Stromal cell of bone marrow (primary cell): ENCODE data around the gene MFNG.

ENCODE experiments used
- DNase-seq: peaks from one replicate; pipeline ENCODE4 v3.0.0-alpha.2; 2012; ENCODE audit warnings: low read depth

MFNG gene

DNA sequence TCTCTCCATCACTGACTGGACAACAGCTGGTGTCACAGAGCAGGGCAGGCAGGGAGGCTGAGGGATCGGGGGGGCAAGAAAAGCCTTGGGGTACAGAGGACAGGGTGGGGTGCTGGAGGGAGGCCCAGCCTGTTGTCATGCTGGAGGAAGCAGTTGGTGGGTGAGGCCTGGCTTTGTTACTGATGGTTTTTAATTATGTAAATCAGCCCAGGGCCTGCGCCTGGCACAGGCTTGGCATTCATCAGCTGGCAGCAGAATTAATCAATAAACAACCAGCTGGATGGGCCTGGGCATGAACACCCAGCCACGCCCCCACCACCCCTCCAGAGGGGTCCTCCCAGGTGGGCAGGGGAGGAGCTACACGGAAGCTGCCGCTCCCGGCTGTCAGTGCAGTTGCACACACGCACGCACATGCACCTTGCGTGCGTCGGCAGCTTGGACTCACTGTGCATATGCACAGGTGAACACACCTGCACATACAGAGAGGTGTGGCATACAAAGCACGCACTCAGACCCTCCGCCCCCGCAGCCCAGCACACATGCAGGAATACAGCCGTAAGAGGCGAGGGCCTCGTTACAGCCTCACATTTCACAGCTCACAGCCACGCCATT is 37.6 kb downstream of the MFNG start:
- DNase-seq = no peak

DNA sequence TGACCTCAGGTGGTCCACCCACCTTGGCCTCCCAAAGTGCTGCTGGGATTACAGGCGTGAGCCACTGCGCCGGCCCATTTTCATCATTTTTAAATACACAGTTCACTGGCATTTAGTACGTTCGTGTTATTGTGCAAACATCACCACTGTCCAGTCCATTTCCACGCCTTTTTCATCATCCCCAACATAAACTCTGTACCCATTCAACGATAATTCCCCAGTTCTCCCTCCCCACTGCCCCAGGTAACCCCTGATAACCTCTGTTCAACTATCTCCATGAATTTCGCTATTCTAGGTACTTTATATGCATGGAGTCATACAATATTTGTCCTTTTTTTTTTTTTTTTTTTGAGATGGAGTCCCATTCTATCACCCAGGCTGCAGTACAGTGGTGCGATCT is 40.7 kb downstream of the MFNG start:
- DNase-seq = no peak

DNA sequence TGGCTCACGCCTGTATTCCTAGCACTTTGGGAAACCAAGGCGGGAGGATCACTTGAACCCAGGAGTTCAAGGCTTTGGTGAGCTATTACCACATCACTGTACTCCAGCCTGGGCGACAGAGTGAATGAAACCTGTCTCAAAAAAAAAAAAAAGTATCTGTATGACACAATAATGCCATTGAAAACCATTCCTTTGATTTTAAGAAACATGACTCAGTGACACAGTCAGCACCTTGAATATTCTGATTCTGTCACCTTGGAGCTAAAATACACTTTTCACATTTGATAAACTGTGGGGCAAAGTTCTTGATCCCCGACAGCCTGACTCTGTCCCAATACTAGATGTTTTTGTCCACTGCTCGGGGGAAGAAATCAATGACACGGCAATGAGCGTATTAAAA is 42.2 kb downstream of the MFNG start:
- DNase-seq = no peak

DNA sequence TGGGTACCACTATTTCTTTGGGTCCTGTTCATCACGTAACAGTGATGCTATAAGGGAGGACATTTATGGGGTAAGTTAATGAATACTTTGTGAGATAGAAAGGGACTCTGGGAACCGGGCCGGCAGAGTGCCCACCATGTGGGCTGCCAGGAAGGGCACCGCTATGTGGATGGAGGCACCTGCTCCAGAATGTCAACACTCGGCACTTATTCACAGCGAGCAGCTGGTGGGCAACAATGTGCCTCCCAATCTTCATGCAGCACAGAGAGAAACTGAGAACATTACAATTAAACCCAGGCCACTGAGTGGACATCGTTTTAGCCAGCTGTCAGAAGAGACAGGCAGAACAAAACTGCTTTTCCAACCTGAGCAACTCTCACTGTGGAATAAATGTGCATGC is 43.1 kb downstream of the MFNG start:
- no peak for DNase-seq

DNA sequence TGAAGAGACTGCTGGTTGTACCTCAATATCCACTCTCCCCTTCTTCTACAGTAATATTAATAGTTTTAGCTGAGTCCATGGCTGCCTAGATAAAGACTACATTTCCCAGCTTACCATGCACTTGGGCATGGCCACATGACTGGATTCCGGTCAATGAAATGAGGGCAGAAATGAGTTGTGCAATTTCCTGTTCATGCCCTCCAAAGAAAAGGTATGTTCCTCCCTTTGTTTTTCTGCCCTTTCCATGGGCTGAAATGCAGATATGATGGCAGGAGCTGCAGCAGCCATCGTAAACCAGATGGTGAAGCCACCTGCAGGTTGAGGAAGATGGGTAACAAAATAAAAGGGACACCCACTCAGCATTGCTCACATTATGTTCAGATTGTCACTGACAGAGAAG is 43.6 kb downstream of the MFNG start:
- DNase-seq = no peak

DNA sequence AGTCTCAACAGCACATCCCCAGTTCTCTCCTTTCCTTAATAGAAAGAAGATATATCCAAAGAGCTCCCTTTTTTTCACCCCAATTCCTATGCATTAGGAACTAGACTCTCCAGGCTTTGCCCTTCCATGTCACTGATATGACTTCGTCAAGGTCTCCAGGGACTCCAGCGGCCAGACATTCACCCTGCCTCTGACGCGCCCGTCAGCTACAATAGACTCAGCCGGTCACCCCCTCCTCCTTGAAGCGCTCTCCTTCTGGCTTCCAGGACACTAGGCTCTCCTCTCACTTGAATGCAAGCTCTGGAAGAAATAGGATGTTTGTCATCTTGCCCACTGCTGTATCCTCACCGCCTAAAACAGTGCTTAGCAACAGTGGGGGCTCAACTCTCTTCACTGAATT is 44.0 kb downstream of the MFNG start:
- no peak for DNase-seq

DNA sequence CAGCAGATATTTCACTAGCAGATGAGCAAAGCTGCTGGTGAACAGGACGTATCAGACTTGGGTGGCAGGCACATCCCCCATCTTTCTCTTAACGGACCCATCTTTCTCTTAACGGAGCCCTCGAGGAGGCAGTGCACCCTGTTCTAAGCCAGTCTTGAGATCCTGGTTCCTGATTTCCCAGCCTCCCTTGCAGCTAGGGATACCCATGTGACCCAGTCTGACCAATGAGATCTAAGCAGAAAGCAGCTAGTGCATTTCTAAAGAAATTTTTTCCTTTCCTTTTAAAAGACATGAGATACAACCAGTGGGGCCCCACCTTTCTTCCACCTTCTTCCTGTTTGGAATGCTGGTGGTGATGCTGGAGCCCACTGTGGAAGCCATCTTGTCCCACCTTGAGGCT is 45.3 kb downstream of the MFNG start:
- no peak for DNase-seq

DNA sequence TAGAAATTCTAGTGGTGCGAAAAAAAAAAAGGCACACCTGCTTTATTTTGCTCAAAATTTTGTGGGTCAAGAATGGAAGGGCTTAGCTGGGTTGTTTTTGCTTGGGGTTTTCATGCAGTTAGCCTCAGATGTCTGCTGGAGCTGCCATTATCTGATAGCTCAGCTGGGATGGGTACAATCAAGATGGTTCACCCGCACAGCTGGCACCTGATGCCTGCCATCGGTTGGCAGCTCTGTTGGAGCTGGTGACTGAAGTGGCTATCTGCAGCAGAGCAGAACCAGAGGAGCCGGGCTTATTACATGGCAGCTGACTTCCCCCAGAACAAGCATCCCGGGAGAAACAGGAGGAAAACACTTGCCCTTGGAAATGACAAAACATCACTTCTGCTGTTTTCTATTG is 46.8 kb downstream of the MFNG start:
- no peak for DNase-seq

DNA sequence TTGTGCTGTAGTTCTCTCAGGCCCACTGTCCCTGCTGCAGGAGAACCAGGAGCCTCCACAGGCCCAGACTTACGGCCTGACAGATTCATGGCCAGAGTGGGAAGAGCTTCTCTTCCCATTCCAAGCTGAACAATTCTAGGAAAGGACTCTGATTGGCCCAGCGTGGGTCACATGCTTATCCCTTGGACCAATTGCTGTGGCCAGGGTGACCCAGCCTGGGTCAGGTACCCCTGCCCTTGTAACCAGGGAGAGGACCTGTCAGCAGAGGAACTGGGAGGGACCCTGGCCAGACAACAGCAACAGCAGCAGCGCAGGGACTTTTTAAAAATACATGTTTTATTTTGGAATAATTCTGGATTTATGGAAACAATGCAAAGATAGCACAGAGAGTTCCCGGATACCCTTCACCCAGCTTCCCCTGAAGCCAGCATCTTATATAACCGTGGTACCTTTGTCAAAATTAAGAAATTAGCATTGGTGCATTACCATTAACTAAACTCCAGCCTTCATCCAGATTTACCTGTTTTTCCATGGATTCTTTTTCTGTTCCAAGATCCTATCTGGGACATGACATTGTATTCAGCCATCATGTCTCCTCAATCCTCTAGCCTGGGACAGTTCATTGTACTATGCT is 50.1 kb downstream of the MFNG start:
- no peak for DNase-seq

DNA sequence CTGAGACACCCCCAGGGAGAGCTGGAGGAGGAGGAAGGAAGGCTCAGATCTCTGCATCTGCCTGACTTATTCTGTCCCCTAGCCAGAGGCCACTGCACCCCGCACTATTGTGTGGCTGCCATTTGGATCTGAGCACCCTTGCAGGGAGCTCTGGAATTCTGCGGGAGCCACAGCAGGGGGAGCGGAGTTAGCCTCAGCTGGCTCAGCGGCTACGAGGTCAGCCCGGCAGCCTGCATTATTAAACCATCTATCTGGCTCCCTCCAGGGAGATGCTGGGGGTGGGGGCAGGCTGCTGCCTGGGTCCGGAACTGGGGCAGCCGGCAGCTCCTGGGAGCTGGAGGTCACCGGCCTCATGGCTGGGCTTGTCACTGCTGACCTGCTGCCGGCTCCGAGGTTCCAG is 52.4 kb downstream of the MFNG start:
- no peak for DNase-seq

DNA sequence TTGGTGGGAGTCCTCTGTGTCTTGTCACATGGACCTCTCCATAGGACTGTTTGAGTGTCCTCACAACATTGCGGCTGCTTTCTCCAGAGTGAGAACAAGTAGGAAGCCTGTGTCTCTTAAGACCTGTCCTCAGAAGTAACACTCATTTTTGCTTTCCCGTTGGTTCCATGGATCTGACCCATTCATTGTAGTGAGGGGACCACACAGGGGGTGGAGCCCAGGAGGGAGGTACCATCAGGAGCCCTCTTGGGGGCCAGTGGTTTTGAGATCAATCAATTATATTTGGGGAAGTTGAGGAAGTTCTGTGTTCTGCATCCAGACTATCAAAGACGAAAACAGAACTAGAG is 53.5 kb downstream of the MFNG start:
- DNase-seq = no peak

DNA sequence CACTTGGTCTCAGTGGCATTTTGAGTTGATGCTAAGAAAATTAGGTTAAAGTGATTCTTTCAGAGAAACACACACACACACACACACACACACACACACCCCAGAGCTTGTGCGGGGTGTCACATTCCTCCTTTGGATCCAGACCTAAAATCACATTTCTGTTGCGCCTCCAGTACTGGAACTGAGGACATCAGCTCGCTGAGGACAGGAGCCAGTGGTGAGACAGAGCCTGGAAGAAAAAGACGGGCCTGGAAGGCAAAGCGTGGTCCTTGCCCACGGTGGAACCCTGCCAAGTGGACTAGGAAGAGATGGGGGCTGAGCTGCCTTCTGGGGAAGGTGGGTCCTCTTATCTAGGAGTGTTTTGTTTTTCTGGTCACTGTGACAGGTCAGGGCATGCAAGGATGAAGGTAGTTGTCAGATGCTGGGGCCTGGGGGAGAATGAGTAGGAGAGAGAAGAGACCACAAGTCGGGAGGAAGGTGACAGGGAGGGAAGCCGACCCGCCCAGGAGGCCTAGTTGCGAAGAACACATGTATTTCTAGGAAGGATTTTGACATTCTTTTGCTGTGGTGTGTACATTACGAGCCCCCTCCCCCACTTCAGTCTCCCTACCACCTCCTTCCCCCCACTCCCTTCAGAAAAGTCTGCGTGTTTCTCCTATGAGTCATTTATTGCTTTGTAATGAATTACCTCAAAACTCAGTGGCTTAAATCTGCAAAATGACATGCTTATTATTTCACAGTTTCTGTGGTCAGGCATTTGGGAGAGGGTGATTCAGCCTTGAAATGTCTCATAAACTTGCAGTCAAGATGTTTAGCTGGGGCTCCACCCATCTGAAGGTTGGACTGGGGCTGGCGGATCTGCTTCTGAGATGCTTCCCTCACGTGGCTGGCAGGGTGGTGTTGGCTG is 54.1 kb downstream of the MFNG start:
- DNase-seq = peak; percentile 88

DNA sequence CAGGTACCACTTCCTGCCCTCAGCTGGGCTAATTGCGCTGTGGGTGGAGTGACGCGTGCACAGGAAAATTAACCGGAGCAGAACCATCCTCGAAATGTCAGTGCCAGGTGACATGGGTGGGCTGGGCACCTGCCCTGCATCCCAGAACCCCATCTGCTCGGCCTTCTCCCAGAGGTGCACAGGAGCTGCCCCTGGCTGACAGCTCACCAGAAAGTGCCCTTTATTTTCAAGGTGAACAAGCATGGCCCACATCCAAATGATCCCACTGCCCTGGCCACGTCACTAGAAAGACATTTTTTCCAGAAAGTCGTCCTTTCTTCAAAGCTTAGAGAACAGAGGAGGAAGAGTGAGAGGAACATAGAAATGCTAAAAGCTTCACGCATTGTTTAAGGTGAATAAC is 54.8 kb downstream of the MFNG start:
- DNase-seq = no peak

DNA sequence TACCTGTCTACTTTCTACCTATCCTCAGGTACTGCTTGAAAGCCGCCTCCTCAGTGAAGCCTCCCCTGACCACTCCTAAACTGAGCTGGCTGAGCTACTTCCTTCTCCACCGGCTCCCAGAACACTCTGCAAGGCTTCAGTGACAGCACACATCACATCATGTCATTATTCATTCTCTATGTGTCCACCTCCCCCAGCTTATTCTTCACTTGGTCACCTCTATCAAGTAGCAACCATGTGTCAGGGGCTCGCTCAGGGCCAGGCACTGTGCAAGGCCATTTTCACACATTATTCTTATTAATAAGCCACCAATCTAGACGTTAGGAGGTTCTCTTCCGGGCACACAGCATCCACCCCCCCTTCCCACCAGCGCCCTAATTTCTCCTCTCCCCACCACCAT is 55.2 kb downstream of the MFNG start:
- DNase-seq = no peak

DNA sequence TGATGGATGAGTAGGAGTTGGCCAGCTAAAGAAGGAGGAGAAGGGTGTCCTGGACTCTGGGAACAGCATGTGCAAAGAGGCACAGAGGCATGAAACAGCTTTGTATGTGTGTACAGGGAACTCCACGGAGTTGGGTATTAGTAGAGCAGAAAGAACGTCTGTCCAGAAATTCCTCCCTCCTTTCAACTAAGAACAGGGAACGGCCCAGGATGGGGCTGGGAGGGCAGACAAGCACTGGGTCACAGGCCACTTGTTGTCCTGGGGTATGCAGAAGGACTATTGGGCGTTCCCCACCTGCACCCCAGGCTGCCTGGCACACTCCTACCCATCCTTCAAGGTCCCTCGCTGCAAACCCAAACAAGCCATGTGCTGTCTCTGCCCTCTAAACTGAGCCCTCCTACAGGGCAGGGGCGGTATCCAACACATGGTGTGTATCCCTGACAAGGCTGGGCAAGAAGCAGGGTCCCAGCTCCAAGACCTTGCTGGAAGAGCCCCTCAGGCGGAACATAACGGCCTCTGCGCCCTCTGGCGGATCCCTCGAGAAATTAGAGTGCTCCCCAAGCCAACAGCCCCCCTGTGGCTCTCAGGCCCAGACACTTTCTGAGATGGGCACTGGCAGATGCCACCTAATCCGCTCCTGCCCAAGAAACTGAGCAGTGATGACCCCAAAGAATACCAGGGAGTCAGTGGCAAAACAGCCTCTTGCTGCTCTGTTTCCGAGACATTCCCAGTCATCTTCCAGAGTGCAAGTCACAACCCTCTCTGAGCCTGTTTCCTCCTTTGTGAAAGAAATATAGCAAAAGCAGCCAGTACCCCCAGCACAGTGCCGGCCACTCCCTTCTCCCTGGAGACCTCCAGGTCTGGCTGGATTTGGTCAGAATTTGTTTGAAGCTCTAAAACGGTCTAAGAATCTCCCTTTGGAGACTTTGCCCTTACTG is 57.3 kb downstream of the MFNG start:
- DNase-seq = no peak

DNA sequence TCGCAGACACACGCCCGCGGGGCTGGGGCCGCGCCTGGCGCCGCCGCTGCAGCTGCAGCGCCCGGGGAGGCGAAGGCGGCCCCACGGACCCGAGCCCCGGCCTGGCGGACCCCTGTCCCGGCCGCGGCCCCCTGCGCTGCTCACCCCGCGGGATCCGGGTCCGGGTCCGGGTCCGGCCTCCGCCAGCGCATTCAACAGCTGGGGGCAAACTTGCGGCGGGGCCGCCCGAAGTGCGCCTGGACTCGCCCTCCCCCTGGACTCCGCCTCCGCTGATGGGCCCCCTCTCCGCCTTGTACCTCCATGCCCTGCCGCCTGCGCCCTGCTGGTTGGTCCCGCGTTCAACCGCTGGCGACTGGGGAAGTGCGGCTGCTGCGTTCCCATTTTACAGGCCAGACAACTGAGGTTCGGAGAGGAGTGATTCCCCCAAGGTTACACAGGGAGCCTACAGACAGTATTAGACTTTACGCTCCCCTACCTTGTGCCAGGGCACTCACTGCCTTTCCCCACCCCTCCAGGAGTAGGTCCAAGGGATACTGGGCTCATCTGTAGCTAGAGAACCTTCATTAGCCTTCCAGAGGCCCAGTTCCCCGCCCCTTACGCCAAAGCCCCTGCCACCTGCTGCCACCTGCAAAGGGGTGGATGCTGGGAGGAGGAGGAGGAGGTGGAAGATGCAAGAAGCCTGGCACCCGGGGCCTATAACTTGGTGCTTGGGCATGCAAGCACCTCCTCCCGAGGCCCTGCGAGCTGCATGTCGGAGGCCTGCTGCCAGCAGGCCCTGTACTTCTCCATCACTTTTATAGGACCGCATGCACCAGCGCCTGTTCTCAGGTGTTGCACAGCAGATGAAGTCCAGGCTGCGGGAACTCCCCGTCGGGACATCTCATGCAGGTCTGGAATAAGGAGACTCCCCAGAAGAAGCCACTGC is 58.2 kb downstream of the MFNG start:
- DNase-seq = no peak

DNA sequence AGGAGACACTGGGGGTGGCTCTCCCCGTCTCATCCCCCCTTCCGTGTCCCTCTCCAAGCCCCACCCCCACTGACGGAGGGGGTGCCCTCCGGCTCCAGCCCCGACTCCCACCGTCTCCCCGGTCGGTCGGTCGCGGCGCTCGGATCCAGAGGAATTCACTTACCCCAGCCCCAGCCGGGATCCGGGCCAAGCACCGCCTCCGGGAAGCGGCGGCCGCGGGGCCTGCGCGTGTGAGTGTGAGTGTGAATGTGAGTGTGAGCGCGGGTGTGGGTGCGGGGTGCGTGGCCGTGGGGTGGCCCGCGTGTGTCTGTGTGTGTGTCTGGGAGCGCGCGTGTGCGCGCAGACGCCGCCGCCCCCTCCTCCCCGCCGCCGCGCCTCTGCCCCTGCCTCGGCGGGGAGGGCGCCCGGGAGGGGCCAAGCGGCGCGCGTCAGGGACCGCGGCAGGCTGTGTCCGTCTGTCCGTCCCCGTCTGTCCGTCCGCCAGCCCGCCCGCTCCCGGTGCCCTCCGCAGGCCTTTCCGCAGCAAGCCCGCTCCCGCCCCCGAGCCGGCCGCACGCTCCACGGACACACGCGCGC is 59.0 kb downstream of the MFNG start, which contains the start of gene ELFN2:
Gene ELFN2 (minus strand): TSS at position 345 of the 576 bp plus-strand sequence. CDS start 51,945 bp downstream, outside the sequence.
- DNase-seq = no peak

DNA sequence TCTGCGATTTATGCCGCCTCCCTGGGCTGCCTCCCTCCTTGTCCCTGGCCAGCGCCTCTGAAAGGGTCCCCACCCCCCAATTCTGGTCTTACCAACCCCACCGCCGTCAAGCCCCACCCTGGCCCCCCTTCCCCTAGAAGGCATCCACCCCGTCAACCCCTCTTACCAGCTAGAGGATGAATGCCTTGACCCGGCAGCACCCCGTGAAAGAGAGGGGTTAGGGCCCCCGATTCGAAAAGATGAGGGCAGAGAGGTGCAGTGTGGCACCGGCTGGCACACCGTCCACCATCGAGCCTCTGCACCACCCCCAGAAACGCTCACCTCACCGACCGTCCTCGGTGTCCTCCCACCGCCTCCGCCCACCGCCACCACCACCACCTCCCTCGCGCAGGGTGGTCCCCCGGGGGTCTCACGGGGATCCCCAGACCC is 59.5 kb downstream of the MFNG start:
- DNase-seq = no peak

DNA sequence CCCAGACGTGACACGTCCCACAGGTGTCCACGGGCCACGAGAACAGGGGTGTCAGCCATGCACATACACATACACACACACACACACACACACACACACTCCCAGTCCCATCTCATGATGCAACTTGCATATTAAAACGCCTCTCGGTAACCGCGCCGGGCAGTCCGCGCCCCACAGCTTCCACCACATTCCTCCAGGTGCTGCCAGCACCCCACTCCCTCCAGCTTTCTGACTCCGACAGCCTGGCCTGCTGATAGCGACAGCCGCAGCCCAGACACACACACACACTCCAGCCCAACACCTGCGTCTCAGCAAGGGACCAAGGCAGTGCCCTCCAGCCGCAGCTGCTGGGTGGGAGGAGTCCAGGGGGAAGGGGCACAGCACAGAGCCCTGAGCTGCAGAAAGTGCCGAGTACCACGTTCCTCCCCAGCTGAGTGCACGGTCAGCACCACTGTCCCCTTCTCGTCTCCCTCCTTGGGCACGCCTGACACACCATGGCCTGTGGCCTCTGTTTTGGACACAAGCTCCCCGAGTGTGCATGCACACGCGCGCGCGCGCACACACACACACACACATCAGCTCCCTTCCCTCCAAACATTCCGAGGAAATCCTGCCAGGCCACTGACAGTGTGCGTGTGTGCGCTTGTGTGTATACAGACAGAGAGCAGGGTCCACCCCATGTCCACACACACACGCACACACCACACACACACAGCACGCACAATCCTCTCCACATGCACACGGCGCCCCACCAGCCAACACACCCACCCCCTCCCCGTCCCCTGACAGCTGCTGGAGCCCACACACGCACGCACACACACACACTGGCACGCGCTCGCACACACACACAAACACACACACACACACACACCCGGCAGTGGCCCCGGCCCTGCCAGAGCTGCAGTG is 60.1 kb downstream of the MFNG start:
- no peak for DNase-seq

DNA sequence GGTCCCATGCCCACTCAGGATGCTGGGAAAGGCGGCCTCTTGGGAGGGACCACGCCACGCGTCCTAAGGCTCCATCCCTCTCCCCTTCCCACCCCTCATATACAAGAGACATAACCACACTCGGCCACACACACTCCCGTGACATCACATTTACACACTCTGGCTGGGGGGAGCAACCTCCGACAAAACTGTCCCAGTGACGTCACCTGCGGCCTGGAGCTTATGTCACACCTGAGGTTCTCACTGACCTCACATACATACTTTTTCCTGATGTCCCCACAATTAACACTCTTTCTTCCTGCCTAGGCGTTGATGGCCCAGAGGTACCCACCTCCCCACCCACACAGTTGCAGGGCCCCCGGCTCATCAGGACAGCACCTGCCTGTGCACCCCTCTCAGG is 60.8 kb downstream of the MFNG start:
- DNase-seq = no peak
